Measurements from ENCODE around the gene EPB41L4B.
"Not testable (repeated sequence)": the region's sequence is repeated elsewhere in the genome, so short reads cannot be mapped to it uniquely, and the experiment has no call there.

EPB41L4B gene

DNA sequence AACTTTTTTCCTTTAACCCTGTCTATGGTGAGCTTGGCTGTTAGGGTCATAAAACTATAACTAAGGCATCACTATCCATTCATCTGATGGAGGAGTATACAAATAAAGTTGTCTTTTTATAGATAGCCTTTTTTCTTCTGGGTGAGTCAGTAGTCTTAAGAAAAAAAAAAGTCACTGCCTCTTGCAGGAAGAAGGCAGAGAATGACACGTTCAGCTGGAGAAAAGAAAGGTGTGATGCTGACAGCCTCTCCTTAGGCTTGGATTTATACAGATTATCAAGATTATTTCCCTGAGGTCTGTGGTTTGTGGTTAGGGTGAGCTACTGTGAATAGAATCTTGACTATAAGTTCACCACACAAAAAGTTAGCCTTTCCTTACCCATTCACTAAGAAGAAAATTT lies 23.0 kb downstream of the EPB41L4B start:
- no peak for DNase-seq (ENCODE audit: low spot score)

DNA sequence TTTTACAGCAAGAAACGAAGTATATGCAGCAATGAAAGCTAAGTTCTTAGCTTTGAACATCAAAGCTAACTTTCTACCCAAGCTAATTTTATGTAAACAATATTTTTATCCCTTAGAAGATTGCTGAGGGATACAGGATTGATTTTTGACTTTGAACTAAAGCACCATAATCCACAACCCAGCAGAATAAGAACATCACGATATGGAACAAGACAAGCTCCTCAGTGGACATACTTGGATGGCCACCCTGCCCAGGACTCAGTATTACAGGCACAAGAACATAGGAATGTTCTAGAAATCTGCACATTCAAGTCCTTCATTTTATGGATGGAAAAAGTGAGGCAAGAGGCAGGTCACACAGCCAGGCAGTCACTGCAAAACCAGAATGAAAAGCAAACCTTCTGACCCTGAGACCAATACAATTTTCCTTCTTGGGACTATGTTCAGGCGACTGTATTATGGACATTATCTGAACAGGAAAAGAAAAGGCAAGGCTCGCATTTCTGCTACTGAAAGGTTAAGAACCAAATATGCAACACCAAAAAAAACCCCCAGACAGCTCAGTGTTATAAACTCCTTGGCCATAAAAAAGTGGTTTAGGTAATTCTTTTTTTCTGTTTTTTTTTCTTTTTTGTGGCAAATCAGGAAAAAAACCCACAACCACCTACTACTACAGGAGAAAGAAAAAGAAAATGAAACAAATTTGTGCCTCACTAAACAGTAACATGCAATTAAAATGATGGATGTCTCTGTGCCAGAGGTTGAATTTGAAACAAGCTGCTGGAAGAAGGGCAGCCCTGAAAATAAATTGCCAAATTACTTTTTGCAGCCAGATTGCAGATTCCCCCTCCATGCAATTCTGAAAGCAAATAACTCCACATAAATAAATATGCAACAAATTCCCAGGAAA lies 25.4 kb downstream of the EPB41L4B start:
- DNase-seq (ENCODE audit: low spot score) = no peak

DNA sequence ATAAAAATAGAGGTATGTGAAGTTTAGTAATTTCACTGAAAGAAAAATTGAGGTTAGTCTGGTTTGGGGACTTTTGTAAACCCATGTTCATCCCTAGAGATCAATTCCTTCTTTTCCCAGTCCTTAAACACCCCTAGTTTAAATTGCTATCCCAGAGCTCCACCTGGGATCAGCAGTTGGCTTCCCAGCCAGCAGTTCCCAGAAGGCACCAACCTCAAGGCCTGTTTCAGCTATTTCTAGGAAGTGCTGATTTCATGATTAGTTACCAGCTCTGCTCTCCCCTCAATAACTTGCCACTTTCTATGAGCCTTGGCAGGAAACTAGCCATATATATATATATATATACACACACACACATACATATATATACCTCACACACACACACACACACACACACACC lies 30.5 kb downstream of the EPB41L4B start:
- no peak for DNase-seq (ENCODE audit: low spot score)

DNA sequence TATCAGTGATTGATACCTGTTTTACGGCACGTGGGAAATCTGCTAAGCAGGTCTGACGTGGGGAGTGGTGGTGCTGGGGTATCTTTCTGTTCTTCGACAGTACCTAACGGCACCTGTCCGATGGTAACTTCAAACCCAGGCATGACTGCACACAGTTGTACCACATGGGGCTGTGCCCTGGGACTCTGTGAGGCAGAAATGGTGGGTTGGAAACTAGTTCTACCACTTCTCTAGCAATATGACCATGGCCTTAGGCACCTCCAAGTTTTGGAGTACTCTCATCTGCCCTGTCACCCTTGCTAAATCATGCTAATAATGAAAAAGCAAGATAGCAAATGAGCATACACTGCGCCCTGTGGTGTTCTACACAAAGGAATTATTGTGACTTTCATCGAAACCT lies 30.9 kb downstream of the EPB41L4B start:
- no peak for DNase-seq (ENCODE audit: low spot score)

DNA sequence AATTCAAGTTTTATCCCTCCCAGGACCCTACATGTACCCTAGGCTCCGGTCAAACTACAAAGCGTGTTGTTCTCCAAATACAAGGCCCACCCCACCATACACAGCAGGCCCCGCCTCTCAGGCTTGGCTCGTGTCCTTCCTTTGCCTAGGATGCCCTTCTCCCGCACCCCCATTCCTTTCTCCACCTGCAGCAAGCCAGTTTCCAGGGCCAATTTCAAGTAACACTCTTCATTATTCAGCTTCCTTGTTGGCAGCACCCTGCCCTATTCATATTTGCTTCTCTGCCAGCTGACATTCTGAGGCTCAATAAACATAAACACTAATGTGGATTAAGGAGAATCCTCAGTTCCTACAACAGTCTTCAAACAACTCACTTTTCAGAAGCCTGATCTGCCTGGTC lies 31.7 kb downstream of the EPB41L4B start:
- no peak for DNase-seq (ENCODE audit: low spot score)

DNA sequence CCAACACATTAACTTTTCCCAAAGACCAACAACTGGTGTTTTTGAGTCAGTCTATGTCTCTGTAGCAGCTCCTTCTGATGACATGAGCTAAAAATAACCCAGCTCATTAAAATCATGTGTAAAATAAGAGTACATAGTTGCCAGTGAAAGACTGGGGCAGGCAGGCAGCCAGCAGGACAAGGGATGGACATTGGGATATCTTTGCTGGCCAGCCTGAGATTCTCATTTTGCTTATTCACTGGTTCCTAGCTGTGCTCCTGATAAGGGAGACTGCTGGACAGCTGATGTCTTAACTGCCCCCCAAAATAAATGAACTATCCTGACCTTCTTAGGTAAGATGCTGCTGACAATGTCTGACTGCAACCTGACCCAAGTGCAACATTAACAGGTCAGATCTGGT lies 33.9 kb downstream of the EPB41L4B start:
- no peak for DNase-seq (ENCODE audit: low spot score)

DNA sequence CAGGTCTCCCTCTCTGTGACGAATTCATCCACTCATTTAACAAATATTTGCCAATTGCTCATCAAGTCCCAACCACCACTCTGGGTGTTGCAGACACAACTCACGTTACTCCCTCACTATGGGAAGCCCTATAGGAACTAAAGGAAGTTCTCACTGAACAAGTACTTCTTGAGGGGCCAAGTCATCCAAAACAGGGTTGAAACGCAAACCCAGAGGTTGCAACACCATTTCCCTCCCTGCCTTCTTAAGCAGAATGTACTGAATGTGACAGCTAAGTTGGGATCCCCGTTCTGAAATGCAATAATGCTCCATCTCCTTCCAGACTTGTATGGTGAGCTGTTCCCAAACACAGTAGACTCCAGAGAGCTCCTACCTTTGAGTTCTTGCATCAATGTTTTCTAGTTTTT lies 34.3 kb downstream of the EPB41L4B start:
- DNase-seq (ENCODE audit: low spot score) = no peak

DNA sequence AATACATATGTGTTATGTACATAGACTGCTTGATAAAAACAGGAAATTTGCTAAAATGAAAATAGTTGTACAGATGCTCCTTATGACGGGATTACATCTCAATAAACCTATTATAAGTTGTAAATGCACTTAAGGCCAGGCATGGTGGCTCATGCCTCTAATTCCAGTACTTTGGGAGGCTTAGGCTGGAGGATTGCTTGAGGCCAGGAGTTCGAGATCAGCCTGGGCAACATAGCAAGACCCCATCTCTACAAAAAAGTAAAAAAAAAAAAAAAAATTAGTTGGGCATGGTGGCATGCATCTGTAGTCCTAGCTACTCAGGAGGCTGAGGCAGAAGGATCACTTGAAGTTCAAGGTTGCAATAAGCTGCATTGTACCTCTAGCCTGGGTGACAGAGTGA lies 37.2 kb downstream of the EPB41L4B start:
- not testable (repeated sequence) for DNase-seq (ENCODE audit: low spot score)

DNA sequence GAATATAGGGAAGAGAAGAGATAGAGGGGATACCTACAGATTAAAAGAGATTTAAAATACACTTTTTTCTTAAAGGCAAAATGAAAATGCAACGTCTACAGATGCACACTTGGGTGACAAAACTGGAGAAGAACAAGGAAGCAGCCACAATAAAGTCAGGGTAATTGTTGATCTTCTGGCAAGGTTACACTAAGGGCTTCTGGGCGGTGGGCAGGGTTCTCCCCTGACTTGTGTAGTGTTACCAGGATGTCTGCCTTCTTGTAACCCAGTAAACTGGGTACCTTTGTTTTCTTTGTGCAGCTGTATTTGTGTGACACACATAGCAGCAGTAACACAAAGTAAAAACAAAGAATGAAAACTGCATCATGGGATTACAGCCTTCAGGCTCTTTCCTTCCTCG lies 37.8 kb downstream of the EPB41L4B start:
- no peak for DNase-seq (ENCODE audit: low spot score)

DNA sequence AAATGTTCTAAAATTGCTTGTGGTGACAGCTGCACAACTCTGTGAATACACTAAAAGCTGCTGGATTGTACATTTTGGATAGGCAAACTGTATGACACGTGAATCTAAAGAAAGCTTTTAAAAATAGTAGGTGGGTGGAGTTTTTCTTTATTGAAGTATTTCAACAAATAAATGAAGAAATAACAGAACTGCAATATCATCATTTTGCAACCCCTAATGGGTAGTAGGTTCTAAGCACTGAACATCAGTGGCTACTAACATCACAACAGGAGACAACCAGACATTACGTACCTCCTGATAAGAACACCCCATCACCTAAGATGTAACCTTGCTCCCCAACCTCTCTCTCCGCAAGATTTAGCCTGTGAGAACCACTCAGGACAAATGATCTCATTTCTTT lies 38.6 kb downstream of the EPB41L4B start:
- no peak for DNase-seq (ENCODE audit: low spot score)

DNA sequence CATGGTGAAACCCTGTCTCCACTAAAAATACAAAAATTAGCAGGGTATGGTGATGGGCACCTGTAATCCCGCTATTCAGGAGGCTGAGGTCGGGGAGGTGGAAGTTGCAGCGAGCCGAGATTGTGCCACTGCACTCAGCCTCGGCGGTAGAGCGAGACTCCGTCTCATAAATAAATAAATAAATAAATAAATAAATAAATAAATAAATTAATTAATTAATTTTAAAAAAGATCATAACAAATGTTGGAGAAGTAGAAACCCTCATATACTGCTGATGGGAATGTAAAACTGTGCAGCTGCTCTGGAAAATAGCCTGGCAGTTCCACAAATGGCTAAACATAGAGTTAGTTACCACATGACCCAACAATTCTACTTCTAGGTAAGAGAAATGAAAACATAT lies 39.3 kb downstream of the EPB41L4B start:
- DNase-seq (ENCODE audit: low spot score) = no peak

DNA sequence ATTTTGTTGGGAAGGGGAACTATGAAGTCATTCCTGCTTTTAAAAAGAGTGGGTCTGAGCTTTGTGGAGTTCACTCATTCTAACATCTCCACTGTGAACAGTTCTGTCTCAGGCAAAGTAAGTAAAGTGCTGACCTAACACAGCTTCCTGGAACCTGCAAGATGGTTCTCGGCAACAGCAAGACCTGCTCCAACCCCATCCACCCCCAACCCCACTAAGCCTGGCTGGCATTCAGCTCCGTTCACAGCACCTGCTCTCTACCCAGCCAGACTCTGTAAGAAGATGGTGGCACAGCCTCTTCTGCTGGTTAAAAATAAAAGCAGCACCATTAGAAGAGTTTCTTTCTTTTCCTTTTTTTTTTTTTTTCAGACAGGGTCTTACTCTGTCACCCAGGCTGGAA lies 42.0 kb downstream of the EPB41L4B start:
- DNase-seq (ENCODE audit: low spot score) = no peak

DNA sequence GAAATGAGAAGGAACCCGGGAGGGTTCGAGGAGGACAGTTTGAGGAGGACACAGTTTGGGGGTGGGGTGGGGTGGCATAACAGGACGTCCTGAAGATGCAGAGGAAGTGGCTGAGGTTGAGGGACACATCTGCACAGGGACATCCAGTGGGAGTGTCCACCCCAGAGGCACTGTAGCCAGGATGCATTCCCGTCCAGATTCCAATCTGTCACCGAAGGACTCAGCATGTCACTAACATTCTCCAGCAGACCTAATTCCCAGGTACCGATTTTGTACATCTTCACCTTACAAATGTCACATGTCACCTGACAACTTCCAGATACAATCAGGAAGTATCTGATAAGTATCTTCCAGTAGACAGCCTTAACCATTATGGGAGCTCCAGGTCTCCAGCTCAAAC lies 42.6 kb downstream of the EPB41L4B start:
- no peak for DNase-seq (ENCODE audit: low spot score)

DNA sequence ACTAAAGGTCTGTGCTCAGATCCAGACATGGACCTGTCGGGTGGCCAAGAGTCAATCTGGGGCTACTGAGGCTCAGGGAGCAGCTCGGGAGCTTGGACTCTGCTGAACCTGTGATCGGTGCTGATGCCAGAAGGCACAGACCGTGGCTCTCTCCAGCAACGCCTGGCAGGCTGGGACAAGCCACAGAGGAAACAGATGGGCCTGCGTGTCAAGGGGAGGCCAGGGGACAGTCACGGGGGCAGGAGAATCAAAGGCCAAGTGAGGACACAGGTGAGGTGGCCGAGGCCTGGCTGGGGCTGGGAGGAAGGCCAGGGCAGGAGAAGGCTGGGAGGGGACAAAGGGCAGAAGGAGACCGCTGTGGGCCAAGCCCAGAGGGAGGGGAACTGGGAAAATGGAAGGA lies 43.4 kb downstream of the EPB41L4B start:
- DNase-seq (ENCODE audit: low spot score) = no peak

DNA sequence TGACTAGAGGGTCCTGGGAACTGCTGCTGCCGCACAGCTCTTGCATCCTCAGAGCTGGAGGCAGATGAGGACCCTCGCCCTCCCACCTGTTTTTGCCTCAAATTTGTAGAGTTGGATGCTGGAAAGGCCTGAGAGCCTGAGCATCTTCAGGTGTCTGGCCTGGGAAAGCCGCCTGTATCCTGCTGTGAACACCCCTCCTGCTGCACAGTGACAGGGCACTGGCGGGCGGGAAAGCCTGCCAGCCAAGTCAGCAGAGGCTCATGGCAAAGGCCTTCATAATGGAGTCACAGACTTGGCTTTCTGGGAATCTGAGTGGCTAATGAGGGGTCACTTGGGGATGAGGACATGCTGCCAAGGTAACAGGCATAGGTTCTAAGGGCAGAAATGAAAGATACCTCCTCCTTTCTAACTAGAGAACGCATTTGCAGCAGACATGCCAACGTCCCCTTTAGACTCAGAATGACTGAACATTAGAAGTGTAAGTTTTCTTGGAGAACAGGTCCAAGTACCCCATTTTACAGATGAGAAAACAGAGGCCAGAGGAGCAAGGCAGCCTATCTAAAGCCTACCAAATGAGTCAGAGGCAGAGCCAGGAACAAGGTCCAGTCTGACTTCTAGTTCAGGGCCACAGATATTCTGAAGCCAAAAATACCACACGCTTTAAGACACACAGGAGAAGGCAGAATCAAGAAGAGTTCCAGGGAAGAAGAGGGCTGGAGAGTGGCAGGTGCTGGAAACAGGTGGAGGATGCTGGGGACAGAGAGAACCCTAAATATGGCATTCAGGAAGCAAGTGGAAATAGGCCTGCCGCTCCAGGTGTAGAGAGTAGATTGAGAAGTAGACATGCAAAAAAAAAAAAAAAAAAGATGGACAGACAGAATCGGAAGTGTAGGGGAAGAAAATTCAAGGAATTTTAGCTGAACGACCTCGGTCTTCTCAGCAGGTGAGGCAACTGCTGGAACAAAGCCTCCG lies 44.1 kb downstream of the EPB41L4B start:
- no peak for DNase-seq (ENCODE audit: low spot score)

DNA sequence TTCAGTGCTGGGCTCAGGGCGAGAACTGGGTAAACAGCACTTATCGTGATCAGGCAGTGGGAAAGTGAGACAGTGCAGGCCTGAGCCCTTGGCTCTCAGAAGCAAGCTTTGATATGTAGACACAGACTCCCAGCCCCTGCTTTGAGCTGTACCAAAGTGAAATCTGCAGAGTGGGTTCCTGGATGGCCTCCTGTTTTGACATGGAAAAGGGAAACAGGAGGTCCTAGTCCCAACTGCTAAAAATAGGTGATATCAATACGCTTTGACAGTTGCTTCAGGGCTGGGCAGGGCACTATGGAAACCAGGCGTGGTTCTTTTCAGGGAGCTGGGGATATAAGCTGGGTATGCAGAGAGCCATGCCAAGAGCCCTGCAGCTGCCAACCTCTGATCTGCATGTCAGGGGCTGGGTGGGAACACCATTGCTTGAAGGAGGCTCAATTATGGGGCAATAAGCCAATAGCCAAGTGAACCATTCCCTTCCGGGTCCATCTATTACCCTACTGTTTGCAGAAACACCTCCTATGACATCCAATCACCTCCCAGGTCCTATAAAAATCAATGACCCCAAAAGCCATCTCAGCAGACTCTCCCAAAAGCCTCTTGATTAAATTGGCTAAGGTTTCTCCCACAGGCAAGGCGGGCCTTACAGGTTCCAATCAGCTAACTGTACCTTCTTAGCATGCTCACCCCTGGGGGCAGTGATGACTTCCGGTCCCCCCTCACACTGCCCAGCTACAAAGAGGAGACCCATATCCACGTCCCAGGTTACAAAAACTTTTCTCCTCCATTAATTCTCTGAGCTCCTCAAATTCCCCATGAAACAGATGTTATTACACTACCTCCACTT lies 45.8 kb downstream of the EPB41L4B start:
- no peak for DNase-seq (ENCODE audit: low spot score)

DNA sequence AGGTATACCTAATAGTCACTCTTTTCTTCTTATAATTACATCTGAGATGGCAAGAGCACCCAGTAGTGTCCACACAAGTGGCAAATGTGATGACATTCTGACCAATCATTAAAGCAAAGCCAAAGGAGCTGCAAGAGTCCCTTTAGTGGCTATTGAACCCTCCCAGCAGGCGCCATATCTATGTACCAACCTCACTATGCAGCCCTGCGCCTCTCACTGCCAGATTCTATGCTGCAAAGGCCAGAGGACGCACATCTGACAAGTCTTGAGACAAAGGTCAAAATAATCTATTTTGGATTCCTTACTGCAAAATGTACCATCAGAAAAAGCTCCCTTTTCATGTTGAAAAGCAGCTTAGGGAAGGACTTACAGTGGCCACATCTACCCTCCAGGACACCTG lies 47.0 kb downstream of the EPB41L4B start:
- DNase-seq (ENCODE audit: low spot score) = no peak

DNA sequence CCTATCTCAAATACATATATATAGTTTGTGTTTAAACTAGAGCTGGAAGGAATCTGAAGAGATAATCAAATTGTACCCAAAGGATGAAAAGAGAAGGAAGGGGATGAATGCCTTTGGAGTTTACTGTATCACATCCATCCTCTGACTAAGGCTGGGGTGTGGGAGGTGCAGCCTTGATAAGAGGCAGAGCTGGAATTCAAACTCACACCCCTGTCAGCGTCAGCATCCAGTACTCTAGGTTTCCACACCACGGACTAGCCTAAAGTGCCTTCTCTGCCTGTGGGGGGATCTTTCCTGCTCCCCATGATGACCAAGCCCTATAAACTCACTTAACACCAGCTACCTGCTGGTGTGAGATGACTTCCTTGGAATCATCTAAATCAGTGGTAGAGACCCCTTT lies 48.1 kb downstream of the EPB41L4B start:
- DNase-seq (ENCODE audit: low spot score) = no peak

DNA sequence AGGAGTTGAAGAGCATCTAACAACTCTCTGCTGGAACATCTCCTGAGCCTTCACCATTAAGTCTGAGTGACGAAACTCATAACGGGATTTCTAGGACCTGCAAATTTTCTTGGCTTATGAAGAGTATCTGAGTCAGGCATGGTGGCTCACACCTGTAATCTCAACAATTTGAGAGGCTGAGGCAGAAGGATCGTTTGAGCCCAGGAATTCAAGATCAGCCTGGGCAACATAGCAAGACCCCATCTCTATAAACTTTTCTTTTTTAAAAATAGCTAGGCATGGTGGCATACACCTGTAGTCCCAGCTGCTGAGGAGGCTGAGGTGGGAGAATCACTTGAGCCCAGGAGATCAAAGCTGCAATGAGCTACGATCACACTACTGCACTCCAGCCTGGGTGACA lies 48.8 kb downstream of the EPB41L4B start:
- DNase-seq (ENCODE audit: low spot score) = no peak

DNA sequence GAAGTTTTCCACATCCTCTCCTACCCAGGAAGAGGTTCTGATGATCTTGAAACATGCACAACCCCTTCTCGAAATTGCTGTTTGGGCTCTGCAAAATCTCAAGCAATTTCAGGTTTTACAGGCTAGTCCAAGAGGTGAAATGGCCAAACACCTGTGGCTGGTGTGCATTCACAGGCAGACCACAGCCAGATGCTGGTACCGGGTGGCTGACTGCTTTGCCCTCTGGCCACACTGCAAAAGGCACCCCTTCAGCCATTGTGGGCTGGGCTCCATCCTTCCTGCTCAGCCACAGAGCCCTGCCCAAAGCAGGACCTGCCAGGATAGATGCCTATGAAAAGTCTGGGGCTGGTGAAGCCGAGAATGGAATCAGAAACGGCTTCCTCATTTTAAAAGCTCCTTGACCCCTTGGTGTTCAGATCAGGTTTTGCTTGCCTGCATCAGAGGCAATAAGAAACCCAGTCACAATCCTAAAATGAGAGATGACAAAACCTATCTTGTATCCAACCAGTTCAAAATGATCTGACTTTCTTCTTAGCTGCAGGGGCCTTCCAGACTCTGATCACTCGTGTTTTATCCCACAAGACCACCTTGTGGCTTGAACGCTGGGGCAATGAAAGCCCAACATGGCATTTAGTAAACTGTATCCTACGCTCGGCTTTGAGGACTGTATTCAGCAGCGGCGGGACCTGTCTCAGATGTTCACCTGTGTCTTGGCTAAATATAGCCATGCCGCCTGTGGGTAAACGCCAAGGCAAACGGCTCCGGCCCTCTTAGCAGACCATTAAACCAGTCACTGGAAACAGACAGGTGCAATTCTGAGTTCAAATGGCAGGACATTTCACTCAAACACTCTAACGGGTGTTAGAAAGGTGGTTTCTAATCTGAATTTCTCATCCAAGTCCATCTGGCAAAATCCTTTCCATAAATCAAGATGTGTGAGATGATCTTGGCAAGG lies 49.6 kb downstream of the EPB41L4B start:
- no peak for DNase-seq (ENCODE audit: low spot score)

DNA sequence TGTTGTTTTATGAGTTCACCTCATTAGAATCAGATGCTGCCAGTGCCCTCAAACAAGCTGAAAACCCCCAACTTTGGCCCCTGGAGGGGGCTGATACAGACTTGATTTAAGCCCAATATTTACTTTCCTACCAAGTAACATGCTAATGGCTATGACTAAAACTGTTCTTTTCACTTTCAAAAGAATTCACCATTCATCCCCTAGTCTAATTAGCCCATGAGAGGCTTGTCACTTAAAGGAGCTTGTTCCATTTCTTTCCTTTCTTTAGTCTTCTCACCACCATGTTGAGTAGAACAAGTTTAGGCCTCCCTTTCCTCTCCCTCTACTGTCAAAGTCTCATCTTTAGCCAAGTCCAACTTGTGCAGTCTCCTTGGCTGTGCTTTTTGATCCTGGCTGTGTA lies 50.4 kb downstream of the EPB41L4B start:
- no peak for DNase-seq (ENCODE audit: low spot score)

All from CD4-positive, alpha-beta T cell treated with Interleukin-2 at 100 ng/mL for 4 hours (primary cell).